D341Med (cell line): ENCODE data around the gene TBC1D1.

Source experiments
- DNase-seq: peaks from one replicate; pipeline ENCODE4 v3.0.0; 2012; ENCODE audit warnings: low spot score

Gene TBC1D1

GRCh38 chr4:37924946-37925345 lies 34.1 kb downstream of the TBC1D1 start:
- DNase-seq: no peak

DNA sequence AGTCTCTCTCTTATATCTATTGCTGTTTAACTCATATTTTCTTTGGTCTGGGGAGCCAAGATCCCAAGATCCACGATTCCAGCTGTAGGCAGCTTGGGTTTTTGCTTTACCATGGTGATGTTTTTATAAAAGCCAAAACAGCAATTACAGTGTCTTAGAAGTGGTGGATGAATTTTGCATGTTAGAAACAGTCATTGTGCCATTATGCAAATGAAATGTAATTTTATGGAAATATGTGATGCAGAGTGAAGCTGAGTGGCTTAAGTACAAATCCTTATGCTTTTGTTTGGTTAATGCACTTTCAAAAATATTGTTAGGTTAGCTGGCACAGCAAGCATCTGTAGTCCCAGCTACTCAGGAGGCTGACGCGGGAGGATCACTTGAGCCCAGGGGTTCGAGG lies 36.5 kb downstream of the TBC1D1 start:
- no peak for DNase-seq

DNA sequence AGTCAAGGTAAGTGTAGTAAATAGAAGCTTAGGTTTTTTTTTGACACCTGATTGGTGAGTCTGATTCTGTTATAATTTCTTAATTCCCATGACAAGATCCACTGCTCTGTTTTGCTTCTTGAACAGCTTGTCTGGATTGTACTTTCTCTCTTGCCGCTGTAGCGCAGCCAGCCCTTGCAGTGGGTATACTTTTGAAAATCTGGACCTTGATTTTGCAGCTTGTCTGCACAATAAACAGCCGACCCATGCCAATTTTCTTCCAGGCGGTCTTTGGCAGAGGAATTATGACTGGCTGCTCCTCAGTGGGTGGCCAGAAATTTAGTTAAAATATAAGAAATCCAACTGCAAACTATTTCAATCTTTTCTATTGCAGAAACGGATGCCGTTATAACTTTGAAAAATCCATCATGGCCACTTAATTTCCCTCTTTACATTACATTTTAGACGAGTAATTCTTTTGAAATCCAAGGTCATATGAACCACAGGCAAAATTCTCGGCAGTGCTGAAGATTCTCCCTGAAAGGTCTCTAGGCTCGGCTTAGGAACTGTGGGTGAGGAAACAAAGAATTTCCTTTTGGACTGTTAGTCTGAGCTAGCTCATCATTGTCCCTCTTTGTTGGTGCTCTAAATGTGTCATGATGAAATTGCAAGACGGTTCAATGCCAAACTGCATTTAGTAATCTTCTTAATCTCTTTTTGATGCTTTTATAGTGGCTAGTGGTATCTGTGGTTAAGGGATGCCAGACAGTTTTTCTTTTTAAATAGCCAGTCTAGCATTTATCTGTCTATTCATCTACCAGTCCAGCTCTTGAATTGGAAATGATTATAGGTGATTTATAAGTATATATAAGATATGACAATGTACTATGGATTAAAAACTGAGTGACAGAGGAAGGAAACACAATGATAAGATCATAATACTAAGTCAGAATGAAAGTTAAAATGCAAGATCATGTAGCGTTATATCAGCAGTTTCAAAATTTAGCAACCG lies 37.8 kb downstream of the TBC1D1 start:
- no peak for DNase-seq

DNA sequence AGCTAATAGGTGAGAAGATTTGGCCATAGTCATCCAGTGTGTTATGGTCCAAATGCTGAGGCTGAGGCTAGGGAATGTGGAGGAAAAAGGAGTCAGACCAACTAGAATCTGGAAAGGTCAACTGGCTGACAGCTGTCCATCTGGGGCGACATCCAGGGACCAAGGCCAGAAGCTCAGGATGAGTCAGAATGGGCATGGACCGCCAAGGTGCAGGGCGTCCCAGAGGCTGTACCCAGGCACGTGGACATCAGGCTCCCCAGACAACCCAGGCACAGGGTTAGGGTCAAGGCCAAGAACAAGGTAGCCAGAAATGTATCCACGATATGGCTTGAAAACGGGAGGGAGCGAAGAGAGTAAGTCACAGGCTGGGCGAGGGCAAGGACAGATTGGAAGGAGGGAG lies 43.2 kb downstream of the TBC1D1 start:
- no peak for DNase-seq

DNA sequence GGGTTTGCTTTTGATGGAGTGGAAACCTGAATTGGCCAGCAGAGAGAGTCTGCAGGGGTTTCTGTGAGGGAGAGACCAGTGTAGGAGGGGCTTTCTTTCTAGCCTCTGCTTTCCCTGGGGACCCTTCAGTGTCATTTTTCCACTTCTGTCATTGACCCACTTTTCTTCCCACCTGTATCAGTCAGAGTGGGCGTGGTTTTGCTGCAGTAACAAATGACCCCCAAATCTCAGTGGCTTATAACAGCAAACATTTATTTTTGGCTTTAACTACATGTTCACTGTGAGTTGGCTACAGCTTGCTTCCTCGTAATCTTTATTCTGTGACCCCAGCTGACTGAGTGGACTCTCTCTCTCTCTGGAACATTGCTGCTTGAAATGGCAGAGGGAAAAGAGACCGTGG lies 43.7 kb downstream of the TBC1D1 start:
- DNase-seq: no peak

DNA sequence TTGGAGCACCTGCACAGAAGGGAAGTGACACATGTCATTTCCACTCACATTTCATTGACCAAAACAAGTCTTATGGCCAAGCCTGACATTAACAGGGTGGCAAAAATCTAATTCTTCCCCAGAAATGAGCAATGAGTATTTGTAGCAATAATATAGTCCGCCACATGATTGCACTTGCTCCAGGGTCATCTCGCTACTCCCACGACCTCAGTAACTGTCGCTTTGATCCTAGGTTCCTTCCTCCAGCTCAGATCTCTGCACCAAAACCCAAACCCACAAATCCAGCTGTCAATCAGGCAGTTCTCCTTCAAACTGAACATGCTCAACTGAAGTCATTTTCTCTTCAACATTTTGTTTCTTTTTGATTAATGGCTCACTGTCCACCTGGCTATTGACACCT lies 44.1 kb downstream of the TBC1D1 start:
- no peak for DNase-seq

GRCh38 chr4:37936889-37937498 lies 46.1 kb downstream of the TBC1D1 start:
- no peak for DNase-seq

DNA sequence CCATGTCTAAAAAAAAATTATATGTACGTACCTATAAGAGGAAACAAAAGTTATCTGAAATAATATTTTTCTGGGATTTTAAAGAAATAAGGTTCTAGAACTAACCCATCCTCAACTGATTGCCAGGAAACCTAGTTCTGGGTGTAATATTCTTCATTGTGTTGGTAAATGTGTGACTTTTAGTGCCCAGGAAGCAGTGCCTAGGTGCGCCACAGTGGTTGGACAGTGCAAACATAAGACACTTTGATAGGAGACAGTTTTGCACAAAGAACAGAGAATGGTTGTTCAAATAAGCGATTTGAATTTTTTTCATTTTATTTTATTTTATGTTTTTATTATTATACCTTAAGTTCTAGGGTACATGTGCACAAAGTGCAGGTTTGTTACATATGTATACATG lies 47.3 kb downstream of the TBC1D1 start:
- no peak for DNase-seq

GRCh38 chr4:37946503-37947179 lies 55.8 kb downstream of the TBC1D1 start:
- no peak for DNase-seq

DNA sequence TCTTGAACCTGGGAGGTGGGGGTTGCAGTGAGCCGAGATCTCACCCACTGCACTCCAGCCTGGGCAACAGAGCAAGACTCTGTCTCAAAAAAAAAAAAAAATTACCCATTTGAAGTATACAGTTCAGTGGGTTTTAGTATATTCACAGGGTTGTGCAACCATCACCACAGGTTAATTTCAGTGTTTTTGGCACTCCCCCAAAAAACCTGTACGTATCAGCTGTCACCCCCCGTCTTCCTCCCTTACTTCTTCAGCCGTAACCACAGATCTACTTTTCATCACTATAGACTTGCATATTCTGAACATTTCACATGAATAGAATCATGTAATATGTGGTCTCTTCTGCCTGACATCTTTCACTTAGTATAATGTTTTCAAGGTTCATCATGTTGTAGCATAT lies 57.7 kb downstream of the TBC1D1 start:
- DNase-seq: no peak

DNA sequence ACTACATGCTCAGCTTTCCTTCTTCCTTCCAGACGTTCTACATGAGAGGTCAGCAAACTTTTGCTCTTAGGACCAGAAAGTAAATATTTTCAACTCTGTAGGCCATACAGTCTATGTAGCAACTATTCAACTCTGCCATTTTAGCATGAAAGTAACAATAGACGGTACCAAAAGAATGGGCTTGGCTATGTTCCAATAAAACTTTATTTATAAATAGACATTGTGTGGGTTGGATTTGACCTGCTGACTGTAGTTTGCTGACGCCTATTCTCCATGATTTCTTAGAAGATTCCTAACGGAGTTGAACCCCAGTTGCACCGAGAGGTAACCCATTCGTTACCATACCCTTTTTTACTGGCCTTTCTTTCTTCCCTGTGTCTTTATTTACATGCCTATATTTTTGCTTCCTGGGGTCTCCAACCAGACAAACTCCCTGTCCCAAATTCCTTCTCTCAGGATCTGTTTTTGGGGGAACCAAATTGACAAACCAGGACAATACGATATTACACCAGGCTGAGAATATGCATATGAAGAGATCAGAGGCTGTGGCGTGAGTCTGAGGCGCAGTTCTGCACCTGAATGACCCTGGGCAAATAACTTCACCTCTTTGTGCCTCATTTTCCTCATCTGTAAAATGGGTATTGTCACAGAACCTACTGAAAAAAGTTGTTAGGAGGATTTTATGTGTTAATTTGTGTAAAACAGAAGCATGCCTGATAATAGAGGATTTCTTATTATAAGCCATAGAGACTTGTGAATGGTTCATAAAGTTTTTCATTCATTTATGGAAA lies 58.9 kb downstream of the TBC1D1 start:
- DNase-seq: no peak

DNA sequence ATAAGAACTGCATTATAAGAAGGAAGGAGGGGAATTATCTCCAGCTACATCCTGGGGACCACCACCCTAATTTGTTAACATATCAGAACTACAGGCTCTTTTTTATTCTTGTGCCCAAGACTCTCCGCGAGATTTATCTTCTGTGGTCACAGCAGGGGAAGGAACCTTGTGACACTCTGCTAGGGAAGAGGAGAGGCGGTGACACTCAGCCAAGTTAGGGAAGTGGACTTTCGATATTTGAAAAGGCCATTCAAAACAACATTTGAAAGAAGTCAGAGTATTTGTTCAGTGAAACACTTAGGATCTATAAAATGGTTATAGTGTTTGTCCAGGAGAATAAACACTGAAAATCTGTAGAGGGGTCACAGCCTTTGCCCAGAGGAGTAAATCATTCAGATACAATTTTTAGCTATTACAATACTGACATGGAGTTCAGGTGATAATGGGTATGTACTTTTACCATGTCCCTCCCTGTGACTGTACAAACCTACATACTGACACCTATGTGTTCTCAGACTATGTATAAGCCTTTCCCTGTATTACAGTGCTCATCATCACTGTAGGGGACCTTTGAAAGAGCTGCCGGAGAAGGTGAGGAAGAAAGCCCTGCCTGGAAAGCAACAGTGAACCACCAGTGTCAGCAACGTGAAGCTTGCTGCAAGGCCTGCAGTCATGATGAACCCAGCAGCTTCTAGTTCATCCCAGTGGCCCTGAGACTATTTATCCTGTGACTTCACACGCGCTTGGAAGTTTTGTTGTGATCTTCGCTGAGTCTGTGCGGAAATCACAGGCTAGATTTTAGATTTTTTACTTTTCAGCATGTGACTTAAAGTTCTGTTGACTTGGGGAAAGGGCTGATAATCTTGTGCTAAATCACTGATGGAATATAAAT lies 60.8 kb downstream of the TBC1D1 start:
- DNase-seq: no peak

- DNase-seq: no peak
Observed at GRCh38 chr4:37953156-37953555, 62.3 kb downstream of the TBC1D1 start.

DNA sequence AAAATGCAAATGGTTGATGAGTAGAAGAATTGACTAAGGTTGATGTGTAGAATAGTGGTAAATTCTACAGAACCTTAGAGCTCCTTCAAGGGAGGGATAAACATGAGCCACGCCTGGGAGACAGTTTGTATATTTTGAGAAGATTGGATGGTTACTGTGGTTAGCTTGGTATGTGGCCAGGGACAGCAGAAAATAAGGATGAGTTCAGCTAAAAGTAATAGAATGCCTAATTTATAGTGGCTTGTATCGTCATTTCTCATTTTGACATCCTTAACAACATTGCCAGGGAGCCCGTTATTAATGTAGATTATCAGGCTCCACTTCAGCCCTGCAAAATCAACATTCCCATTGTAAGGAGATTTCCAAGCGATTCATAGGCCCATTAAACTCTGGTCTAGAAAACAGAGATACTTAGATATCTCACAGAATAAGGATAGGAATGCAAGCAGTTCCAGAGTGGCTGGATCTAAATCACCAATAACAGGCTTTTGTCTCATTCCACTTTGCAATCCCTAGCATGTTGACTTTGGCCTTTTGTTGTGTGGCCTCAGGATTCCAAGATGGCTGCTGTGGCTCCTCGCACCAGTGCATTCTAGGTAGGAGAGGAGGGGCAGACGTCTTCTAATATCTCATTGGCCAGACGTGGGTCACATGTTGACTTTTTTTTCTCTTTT lies 62.9 kb downstream of the TBC1D1 start:
- DNase-seq: no peak

- DNase-seq: no peak
Observed at GRCh38 chr4:37956941-37957340, 66.1 kb downstream of the TBC1D1 start.

GRCh38 chr4:37958932-37959331 lies 68.0 kb downstream of the TBC1D1 start:
- no peak for DNase-seq

DNA sequence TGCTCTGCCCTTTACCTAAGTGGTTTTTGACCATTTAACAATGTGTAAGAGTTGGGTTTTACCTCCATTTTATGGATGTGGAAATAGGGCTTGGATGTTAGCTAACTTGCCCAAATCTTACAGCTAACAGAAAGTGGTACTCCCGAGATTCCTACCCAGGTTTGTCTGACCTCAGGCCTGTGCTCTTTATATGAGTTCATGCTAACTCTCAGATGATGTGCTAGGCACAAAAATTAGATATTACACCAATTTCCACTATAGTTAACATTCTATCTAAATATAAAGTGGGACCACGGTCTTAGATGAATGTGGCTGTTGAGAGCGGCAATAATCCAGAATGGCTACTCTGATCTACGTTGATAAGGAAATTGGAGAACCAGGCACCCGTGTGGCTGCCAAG lies 69.2 kb downstream of the TBC1D1 start, which contains the start of gene PTTG2:
PTTG2 (plus strand) TSS at position 301 of the 400 bp plus-strand sequence; CDS start at position 338, 37 bp downstream.
- no peak for DNase-seq

DNA sequence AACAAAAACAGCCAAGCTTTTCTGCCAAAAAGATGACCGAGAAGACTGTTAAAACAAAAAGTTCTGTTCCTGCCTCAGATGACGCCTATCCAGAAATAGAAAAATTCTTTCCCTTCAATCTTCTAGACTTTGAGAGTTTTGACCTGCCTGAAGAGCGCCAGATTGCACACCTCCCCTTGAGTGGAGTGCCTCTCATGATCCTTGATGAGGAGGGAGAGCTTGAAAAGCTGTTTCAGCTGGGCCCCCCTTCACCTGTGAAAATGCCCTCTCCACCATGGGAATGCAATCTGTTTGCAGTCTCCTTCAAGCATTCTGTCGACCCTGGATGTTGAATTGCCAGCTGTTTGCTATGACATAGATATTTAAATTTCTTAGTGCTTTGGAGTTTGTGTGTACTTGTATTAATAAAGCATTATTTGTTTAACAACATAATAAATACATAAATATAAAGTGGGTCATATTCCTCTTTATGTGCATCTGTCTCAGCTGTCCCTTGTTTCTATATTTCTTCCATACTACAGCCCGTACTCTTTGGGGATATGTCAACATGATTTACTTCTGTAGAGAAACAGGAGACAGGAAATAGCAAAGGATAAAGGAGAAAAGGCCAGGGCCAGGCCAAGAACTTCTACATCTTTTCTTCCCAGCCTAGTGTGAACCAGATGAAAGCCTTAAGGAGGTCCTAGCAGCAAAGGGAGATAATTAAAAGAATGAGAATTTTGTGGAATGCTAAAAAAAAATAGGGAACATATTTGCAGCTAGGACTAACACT lies 70.0 kb downstream of the TBC1D1 start:
- DNase-seq: no peak

GRCh38 chr4:37964734-37965457 lies 74.0 kb downstream of the TBC1D1 start:
- no peak for DNase-seq
